ENCODE data around the gene RFLNA. TPM values are rescaled to one million over a fixed set of nuclear protein-coding genes. Genes with fewer than 3 reads are reported as not detected.

RFLNA gene
- polyA plus RNA-seq, 1 donor from 2014 or later: 9.6 TPM

DNA sequence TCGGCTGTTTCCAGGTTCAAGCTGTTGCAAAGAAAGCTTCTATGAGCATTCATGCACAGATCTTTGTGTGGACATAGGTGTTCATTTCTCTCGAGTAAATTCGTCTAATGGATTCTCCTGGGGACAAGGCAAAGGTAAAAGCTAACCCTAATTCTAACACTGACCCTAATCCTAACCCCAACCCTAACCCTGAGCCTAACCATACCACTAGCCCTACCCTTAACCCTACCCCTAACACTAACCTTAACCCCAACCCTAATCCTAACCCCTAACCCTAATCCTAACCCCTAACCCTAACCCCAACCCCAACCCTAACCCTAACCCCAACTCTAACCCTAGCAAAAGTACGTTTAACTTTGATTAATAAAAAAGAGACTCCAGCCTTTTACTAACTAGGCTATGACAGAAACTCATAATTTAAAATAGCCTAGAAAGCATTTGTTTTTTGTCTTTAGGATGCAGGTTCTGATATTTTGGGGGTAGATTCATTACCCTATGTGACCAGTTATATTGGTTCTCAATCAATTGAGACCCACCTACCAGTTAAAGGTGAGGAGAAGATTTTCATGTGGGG lies 27.6 kb upstream of the RFLNA start:
- H3K27ac ChIP-seq (ENCODE audit: low read length): no peak overlapping the region
- H3K4me3 ChIP-seq (ENCODE audit: low read length): no peak overlapping the region
- no peak overlapping the region for H3K9ac ChIP-seq (ENCODE audit: low read length)
- no peaks in the 10 kb centered on the region for H4K20me1 ChIP-seq (ENCODE audit: insufficient read depth)
- no peaks in the 10 kb centered on the region for H3K27me3 ChIP-seq (ENCODE audit: insufficient read depth, low read depth, low read length)
- no peaks in the 10 kb centered on the region for H3K9me3 ChIP-seq (ENCODE audit: low read length)
- H3K9me2 ChIP-seq (ENCODE audit: insufficient read depth, low read length): no peaks in the 10 kb centered on the region
- no peaks in the 10 kb centered on the region for H3F3A ChIP-seq (ENCODE audit: insufficient read depth, low read length, poor library complexity, severe bottlenecking)
- H3K79me2 ChIP-seq (replicated peaks; ENCODE audit: insufficient read depth, low read length): no peaks in the 10 kb centered on the region
- H3K4me2 ChIP-seq (ENCODE audit: low read length): no peak overlapping the region
- no peak overlapping the region for H2AFZ ChIP-seq (ENCODE audit: low read depth, low read length)
- H3K36me3 ChIP-seq (ENCODE audit: insufficient read depth, low read length): no peaks in the 10 kb centered on the region
- TF ChIP-seq EZH2 (IDR thresholded peaks at IDR 0.05; ENCODE audit: borderline replicate concordance, insufficient read depth, low read length, poor library complexity, severe bottlenecking): no peak
- no peak for TF ChIP-seq SMC3 (conservative IDR thresholded peaks at IDR 0.05; ENCODE audit: poor library complexity)
- TF ChIP-seq RAD21 (conservative IDR thresholded peaks at IDR 0.05): no peak
- TF ChIP-seq TAF1 (IDR thresholded peaks at IDR 0.05; ENCODE audit: low read depth): no peak
- TF ChIP-seq, protein P1, sequence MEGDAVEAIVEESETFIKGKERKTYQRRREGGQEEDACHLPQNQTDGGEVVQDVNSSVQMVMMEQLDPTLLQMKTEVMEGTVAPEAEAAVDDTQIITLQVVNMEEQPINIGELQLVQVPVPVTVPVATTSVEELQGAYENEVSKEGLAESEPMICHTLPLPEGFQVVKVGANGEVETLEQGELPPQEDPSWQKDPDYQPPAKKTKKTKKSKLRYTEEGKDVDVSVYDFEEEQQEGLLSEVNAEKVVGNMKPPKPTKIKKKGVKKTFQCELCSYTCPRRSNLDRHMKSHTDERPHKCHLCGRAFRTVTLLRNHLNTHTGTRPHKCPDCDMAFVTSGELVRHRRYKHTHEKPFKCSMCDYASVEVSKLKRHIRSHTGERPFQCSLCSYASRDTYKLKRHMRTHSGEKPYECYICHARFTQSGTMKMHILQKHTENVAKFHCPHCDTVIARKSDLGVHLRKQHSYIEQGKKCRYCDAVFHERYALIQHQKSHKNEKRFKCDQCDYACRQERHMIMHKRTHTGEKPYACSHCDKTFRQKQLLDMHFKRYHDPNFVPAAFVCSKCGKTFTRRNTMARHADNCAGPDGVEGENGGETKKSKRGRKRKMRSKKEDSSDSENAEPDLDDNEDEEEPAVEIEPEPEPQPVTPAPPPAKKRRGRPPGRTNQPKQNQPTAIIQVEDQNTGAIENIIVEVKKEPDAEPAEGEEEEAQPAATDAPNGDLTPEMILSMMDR (IDR thresholded peaks at IDR 0.05; ENCODE audit: poor library complexity, severe bottlenecking): no peak
- TF ChIP-seq POLR2AphosphoS5 (IDR thresholded peaks at IDR 0.05): no peak

DNA sequence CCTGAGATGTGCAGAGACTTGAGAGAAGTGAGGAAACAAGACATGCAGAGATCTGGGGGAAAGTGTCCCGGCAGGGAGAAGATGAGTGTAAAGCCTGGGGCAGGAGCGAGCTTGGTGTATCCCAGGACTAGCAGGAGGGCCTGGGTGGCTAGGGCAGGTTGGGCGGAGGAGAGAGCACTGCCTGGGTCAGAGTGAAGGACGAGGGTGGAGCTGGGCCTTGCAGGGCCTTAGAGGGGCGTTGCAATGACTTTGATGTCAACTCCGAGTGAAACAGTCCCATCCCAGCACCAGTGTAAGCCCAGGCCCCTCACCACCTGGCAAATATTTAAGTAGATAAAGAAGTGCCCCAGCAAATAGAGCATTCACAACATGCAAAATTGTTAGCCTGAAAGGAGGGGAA lies 24.2 kb upstream of the RFLNA start:
- H3K27me3 ChIP-seq (ENCODE audit: insufficient read depth, low read depth, low read length): no peaks in the 10 kb centered on the region
- no peak overlapping the region for H3K4me2 ChIP-seq (ENCODE audit: low read length)
- no peaks in the 10 kb centered on the region for H4K20me1 ChIP-seq (ENCODE audit: insufficient read depth)
- TF ChIP-seq TAF1 (IDR thresholded peaks at IDR 0.05; ENCODE audit: low read depth) (no peak), EP300 (conservative IDR thresholded peaks at IDR 0.05; ENCODE audit: poor library complexity, severe bottlenecking) (no peak), MXI1 (conservative IDR thresholded peaks at IDR 0.05; ENCODE audit: poor library complexity, severe bottlenecking) (no peak), POLR2AphosphoS5 (IDR thresholded peaks at IDR 0.05) (no peak), RAD21 (conservative IDR thresholded peaks at IDR 0.05) (no peak), EZH2 (IDR thresholded peaks at IDR 0.05; ENCODE audit: borderline replicate concordance, insufficient read depth, low read length, poor library complexity, severe bottlenecking) (no peak), SMC3 (conservative IDR thresholded peaks at IDR 0.05; ENCODE audit: poor library complexity) (no peak)
- TF ChIP-seq, protein P2, sequence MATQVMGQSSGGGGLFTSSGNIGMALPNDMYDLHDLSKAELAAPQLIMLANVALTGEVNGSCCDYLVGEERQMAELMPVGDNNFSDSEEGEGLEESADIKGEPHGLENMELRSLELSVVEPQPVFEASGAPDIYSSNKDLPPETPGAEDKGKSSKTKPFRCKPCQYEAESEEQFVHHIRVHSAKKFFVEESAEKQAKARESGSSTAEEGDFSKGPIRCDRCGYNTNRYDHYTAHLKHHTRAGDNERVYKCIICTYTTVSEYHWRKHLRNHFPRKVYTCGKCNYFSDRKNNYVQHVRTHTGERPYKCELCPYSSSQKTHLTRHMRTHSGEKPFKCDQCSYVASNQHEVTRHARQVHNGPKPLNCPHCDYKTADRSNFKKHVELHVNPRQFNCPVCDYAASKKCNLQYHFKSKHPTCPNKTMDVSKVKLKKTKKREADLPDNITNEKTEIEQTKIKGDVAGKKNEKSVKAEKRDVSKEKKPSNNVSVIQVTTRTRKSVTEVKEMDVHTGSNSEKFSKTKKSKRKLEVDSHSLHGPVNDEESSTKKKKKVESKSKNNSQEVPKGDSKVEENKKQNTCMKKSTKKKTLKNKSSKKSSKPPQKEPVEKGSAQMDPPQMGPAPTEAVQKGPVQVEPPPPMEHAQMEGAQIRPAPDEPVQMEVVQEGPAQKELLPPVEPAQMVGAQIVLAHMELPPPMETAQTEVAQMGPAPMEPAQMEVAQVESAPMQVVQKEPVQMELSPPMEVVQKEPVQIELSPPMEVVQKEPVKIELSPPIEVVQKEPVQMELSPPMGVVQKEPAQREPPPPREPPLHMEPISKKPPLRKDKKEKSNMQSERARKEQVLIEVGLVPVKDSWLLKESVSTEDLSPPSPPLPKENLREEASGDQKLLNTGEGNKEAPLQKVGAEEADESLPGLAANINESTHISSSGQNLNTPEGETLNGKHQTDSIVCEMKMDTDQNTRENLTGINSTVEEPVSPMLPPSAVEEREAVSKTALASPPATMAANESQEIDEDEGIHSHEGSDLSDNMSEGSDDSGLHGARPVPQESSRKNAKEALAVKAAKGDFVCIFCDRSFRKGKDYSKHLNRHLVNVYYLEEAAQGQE (IDR thresholded peaks at IDR 0.05; ENCODE audit: borderline replicate concordance): no peak
- TF ChIP-seq, protein P1 (IDR thresholded peaks at IDR 0.05; ENCODE audit: poor library complexity, severe bottlenecking): no peak
- H3K4me3 ChIP-seq (ENCODE audit: low read length): no peak overlapping the region
- H3K9me3 ChIP-seq (ENCODE audit: low read length): no peaks in the 10 kb centered on the region
- H3K9me2 ChIP-seq (ENCODE audit: insufficient read depth, low read length): no peaks in the 10 kb centered on the region
- no peak overlapping the region for H3K27ac ChIP-seq (ENCODE audit: low read length)
- no peak overlapping the region for H3K9ac ChIP-seq (ENCODE audit: low read length)
- H3F3A ChIP-seq (ENCODE audit: insufficient read depth, low read length, poor library complexity, severe bottlenecking): no peaks in the 10 kb centered on the region
- H3K79me2 ChIP-seq (replicated peaks; ENCODE audit: insufficient read depth, low read length): no peaks in the 10 kb centered on the region
- no peak overlapping the region for H2AFZ ChIP-seq (ENCODE audit: low read depth, low read length)
- H3K36me3 ChIP-seq (ENCODE audit: insufficient read depth, low read length): no peaks in the 10 kb centered on the region
